Breast epithelium (tissue), 3 donors: ENCODE results near the gene PRKN.

Experiments
- POLR2AphosphoS5 ChIP-seq, 3 donors: sonication (generic); formaldehyde crosslinking; IDR thresholded peaks; one replicate each; pipeline ENCODE4 v1.6.1; 2017; ENCODE audit warnings: antibody characterized with exemption in 3 of 3
- TF ChIP-seq, protein P1 (sequence below), 3 donors: fragments of 450-650 bp; IDR thresholded peaks; one replicate each; pipeline ENCODE4 v1.5.1; 2016 to 2017; ENCODE audit warnings: antibody characterized with exemption in 3 of 3, mild to moderate bottlenecking in 3 of 3, moderate library complexity in 3 of 3

DNA sequence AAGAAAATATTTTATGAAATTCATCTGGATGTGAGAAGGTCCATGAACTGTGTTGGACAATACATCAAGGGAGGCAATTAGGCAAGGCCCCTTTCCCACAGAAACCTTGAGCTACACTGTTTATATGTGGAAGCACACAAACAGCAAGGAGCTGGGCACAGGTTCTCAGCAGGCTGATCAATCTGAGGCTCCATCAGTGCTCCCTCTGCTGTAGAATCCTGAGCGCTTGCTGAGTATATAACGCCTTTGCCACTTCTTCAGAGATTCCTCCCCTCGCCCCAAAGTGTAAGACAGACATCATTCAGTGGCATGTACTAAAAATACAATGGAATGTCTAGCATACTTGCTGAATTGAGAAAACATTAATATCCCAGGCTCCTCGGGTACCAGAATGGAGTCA lies 146.9 kb downstream of the PRKN start:
- TF ChIP-seq POLR2AphosphoS5 (IDR thresholded peaks at IDR 0.05): no peak
- TF ChIP-seq, protein P1, sequence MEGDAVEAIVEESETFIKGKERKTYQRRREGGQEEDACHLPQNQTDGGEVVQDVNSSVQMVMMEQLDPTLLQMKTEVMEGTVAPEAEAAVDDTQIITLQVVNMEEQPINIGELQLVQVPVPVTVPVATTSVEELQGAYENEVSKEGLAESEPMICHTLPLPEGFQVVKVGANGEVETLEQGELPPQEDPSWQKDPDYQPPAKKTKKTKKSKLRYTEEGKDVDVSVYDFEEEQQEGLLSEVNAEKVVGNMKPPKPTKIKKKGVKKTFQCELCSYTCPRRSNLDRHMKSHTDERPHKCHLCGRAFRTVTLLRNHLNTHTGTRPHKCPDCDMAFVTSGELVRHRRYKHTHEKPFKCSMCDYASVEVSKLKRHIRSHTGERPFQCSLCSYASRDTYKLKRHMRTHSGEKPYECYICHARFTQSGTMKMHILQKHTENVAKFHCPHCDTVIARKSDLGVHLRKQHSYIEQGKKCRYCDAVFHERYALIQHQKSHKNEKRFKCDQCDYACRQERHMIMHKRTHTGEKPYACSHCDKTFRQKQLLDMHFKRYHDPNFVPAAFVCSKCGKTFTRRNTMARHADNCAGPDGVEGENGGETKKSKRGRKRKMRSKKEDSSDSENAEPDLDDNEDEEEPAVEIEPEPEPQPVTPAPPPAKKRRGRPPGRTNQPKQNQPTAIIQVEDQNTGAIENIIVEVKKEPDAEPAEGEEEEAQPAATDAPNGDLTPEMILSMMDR (IDR thresholded peaks at IDR 0.05): no peak
